ENCODE measurements around the gene HBE1. TPM values are rescaled to one million over a fixed set of nuclear protein-coding genes. Genes with fewer than 3 reads are reported as not detected.
A peak's percentile ranks its signal among the peaks of the same experiment; 100 is the strongest.

Gene HBE1
- total and polyA plus RNA-seq, 9 of the 15 experiments (the other 6 are each of a cell fraction or from before 2014, with no cell fraction given): 612 to 10,250 (median 2,181) TPM

DNA sequence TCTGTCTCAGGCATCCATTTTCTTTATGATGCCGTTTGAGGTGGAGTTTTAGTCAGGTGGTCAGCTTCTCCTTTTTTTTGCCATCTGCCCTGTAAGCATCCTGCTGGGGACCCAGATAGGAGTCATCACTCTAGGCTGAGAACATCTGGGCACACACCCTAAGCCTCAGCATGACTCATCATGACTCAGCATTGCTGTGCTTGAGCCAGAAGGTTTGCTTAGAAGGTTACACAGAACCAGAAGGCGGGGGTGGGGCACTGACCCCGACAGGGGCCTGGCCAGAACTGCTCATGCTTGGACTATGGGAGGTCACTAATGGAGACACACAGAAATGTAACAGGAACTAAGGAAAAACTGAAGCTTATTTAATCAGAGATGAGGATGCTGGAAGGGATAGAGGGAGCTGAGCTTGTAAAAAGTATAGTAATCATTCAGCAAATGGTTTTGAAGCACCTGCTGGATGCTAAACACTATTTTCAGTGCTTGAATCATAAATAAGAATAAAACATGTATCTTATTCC, 10.9 kb upstream of the HBE1 start (continued):
- TF ChIP-seq YY1 (IDR thresholded peaks at IDR 0.05; ENCODE audit: borderline replicate concordance in 1 of 3, control insufficient read depth in 1 of 3, extremely low read depth in 1 of 3, insufficient read depth in 3 of 3, insufficient read length in 1 of 3, insufficient replicate concordance in 2 of 3, low read depth in 1 of 3, low read length in 2 of 3): peak in 2 of 3 experiments; percentile 41 to 72
- TF ChIP-seq CHD2 (IDR thresholded peaks at IDR 0.05; ENCODE audit: low read depth, low read length): no peak
- TF ChIP-seq SIN3A (IDR thresholded peaks at IDR 0.05; ENCODE audit: borderline replicate concordance in 2 of 2, control insufficient read depth in 1 of 2, low read depth in 2 of 2, low read length in 2 of 2): peak in 1 of 2 experiments; percentile 27; a peak in 1 of 4 replicates
- TF ChIP-seq L3MBTL2 (IDR thresholded peaks at IDR 0.05): peak; percentile 59
- TF ChIP-seq ZNF253 (CRISPR knock-in tag; conservative IDR thresholded peaks at IDR 0.05): no peak
- no peak for TF ChIP-seq ZNF507 (tag; conservative IDR thresholded peaks at IDR 0.05)
- TF ChIP-seq CAMTA2 (CRISPR knock-in tag; conservative IDR thresholded peaks at IDR 0.05): no peak
- peak; percentile 89 for TF ChIP-seq MECOM (CRISPR knock-in tag; IDR thresholded peaks at IDR 0.05)
- TF ChIP-seq MCM7 (IDR thresholded peaks at IDR 0.05): no peak
- TF ChIP-seq, protein P1, sequence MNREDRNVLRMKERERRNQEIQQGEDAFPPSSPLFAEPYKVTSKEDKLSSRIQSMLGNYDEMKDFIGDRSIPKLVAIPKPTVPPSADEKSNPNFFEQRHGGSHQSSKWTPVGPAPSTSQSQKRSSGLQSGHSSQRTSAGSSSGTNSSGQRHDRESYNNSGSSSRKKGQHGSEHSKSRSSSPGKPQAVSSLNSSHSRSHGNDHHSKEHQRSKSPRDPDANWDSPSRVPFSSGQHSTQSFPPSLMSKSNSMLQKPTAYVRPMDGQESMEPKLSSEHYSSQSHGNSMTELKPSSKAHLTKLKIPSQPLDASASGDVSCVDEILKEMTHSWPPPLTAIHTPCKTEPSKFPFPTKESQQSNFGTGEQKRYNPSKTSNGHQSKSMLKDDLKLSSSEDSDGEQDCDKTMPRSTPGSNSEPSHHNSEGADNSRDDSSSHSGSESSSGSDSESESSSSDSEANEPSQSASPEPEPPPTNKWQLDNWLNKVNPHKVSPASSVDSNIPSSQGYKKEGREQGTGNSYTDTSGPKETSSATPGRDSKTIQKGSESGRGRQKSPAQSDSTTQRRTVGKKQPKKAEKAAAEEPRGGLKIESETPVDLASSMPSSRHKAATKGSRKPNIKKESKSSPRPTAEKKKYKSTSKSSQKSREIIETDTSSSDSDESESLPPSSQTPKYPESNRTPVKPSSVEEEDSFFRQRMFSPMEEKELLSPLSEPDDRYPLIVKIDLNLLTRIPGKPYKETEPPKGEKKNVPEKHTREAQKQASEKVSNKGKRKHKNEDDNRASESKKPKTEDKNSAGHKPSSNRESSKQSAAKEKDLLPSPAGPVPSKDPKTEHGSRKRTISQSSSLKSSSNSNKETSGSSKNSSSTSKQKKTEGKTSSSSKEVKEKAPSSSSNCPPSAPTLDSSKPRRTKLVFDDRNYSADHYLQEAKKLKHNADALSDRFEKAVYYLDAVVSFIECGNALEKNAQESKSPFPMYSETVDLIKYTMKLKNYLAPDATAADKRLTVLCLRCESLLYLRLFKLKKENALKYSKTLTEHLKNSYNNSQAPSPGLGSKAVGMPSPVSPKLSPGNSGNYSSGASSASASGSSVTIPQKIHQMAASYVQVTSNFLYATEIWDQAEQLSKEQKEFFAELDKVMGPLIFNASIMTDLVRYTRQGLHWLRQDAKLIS (CRISPR knock-in tag; IDR thresholded peaks at IDR 0.05): peak; percentile 32; the same call in 1 of the 2 replicates
- TF ChIP-seq CTBP1 (IDR thresholded peaks at IDR 0.05; ENCODE audit: borderline replicate concordance): peak; percentile 100
- peak; percentile 99 for TF ChIP-seq POLR2AphosphoS5 (IDR thresholded peaks at IDR 0.05; ENCODE audit: control insufficient read depth, insufficient read depth, low read depth, low read length)
- peak; percentile 84 for TF ChIP-seq ZNF311 (CRISPR knock-in tag; IDR thresholded peaks at IDR 0.05)
- peak; percentile 92; the same call in 1 of the 2 replicates for TF ChIP-seq GATAD2A (IDR thresholded peaks at IDR 0.05)
- peak; percentile 97 for TF ChIP-seq SMAD4 (CRISPR knock-in tag; conservative IDR thresholded peaks at IDR 0.05)
- TF ChIP-seq NCOR1 (IDR thresholded peaks at IDR 0.05): peak; percentile 99
- TF ChIP-seq HBP1 (CRISPR knock-in tag; IDR thresholded peaks at IDR 0.05): peak; percentile 75
- TF ChIP-seq BRD9 (IDR thresholded peaks at IDR 0.05; ENCODE audit: low read depth, partially characterized antibody): peak; percentile 94
- TF ChIP-seq EHMT2 (IDR thresholded peaks at IDR 0.05): 0 out of 2 replicates have a peak, but pooled peaks have one; percentile 30
- no peak for TF ChIP-seq ZNF324 (CRISPR knock-in tag; IDR thresholded peaks at IDR 0.05)
- peak; percentile 79 for TF ChIP-seq IFI16 (CRISPR knock-in tag; IDR thresholded peaks at IDR 0.05)
- TF ChIP-seq GATAD2B (IDR thresholded peaks at IDR 0.05; ENCODE audit: borderline replicate concordance): peak; percentile 70
- TF ChIP-seq, protein P2, sequence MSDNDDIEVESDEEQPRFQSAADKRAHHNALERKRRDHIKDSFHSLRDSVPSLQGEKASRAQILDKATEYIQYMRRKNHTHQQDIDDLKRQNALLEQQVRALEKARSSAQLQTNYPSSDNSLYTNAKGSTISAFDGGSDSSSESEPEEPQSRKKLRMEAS (CRISPR knock-in tag; IDR thresholded peaks at IDR 0.05): peak; percentile 70
- peak; percentile 94 for TF ChIP-seq HDAC3 (IDR thresholded peaks at IDR 0.05; ENCODE audit: borderline replicate concordance, partially characterized antibody)

Measured in K562 (cell line).